CD4-positive, CD25-positive, alpha-beta regulatory T cell (primary cell): Measurements from ENCODE around the gene NOL4L. TPM values are rescaled to one million over a fixed set of nuclear protein-coding genes. Genes with fewer than 3 reads are reported as not detected.

ENCODE experiments used
- ATAC-seq, 2 donors: fragments of 150-1000 bp; cut with Tn5 transposase; one replicate each; pipeline ENCODE4 v1.10.0; 2021; ENCODE audit warnings: low read depth in 2 of 2, moderate number of reproducible peaks in 2 of 2, moderate library complexity in 1 of 2
- DNase-seq, 3 donors: peaks; one replicate each; pipeline versions ENCODE4 v3.0.0 to v3.0.0-alpha.2; 2012 to 2022; ENCODE audit warnings: mixed read lengths in 1 of 3
- H3K27ac ChIP-seq: one replicate; pipeline ENCODE4 v1.7.0; 2013; ENCODE audit warnings: mild to moderate bottlenecking, low read length; ENCODE audit not compliant: insufficient read depth, poor library complexity, severe bottlenecking
- H3K27me3 ChIP-seq: one replicate; pipeline ENCODE4 v1.7.0; 2013; ENCODE audit warnings: low read length; ENCODE audit not compliant: control insufficient read depth, insufficient read depth
- H3K36me3 ChIP-seq: one replicate; pipeline ENCODE4 v1.7.0; 2013; ENCODE audit warnings: mild to moderate bottlenecking, low read length, moderate library complexity; ENCODE audit not compliant: control insufficient read depth, insufficient read depth
- H3K4me1 ChIP-seq: 2 replicates; pipeline ENCODE4 v1.7.0; 2013; ENCODE audit warnings: mild to moderate bottlenecking, low read length; ENCODE audit not compliant: insufficient read depth, control insufficient read depth, poor library complexity, severe bottlenecking
- H3K4me3 ChIP-seq: one replicate; pipeline ENCODE4 v1.7.0; 2013; ENCODE audit warnings: low read depth, mild to moderate bottlenecking, low read length, moderate library complexity
- H3K9me3 ChIP-seq, 2 experiments: 1 replicate in 1 of 2; 2 replicates in 1 of 2; pipeline ENCODE4 v1.7.0; 2013; ENCODE audit warnings: low read length in 2 of 2, mild to moderate bottlenecking in 1 of 2, moderate library complexity in 1 of 2; ENCODE audit not compliant: control insufficient read depth in 2 of 2
- H3K27ac Mint-ChIP-seq, 3 donors: one replicate each; pipeline ENCODE4 v1.8.0; 2020 to 2022; ENCODE audit warnings: mild to moderate bottlenecking in 3 of 3, mixed read lengths in 3 of 3, moderate library complexity in 2 of 3
- H3K27me3 Mint-ChIP-seq: one replicate; pipeline ENCODE4 v1.8.0; 2022; ENCODE audit warnings: mild to moderate bottlenecking, mixed read lengths
- H3K36me3 Mint-ChIP-seq: one replicate; pipeline ENCODE4 v1.8.0; 2020; ENCODE audit warnings: mixed read lengths
- H3K4me1 Mint-ChIP-seq, 4 donors: one replicate each; pipeline ENCODE4 v1.8.0; 2020 to 2022; ENCODE audit warnings: mixed read lengths in 4 of 4, mild to moderate bottlenecking in 1 of 4
- H3K4me3 Mint-ChIP-seq, 4 donors: one replicate each; pipeline ENCODE4 v1.8.0; 2020 to 2022; ENCODE audit warnings: mild to moderate bottlenecking in 4 of 4, mixed read lengths in 4 of 4, moderate library complexity in 3 of 4
- H3K9me3 Mint-ChIP-seq, 7 donors: one replicate each; pipeline ENCODE4 v1.8.0; 2020 to 2022; ENCODE audit warnings: mixed read lengths in 7 of 7, mild to moderate bottlenecking in 3 of 7, moderate library complexity in 2 of 7
- polyA plus RNA-seq, 4 donors: library from polyadenylated mRNA; unstranded; fragments of 300-500 nt; fragmentation: Illumina TruSeq; gene quantifications; one replicate each; pipeline ENCODE4 v1.2.3, GENCODE V29; 2021
- total RNA-seq: library from RNA; stranded (reverse); gene quantifications from one replicate; pipeline ENCODE4 v1.2.3, GENCODE V29; 2022

Gene NOL4L
- total and polyA plus RNA-seq, 5 donors from 2014 or later, result 7.1 to 84.8 (median 10.8) TPM

GRCh38 chr20:32626859-32627636 lies 41.9 kb upstream of the NOL4L start:
- H3K36me3 ChIP-seq, result no peaks in the 10 kb centered on the region
- H3K9me3 Mint-ChIP-seq, result peaks cover 0 to 1% (median 0%) of the 10 kb centered on the region in 7 donors
- H3K4me3 ChIP-seq, result no peak overlapping the region
- H3K27ac ChIP-seq, result no peak overlapping the region
- DNase-seq, result peak in 2 of 3 donors; percentile 14 to 35
- no peaks in the 10 kb centered on the region for H3K27me3 ChIP-seq
- no peak overlapping the region for H3K27ac Mint-ChIP-seq
- peaks cover 0 to 22% (median 3%) of the 10 kb centered on the region in 4 donors for H3K4me1 Mint-ChIP-seq
- H3K4me1 ChIP-seq, result peaks cover 13% of the 10 kb centered on the region
- peaks cover 8% of the 10 kb centered on the region for H3K27me3 Mint-ChIP-seq
- H3K4me3 Mint-ChIP-seq, result peak overlapping the region in 2 of 4 donors; percentile 27 to 68
- H3K36me3 Mint-ChIP-seq, result no peaks in the 10 kb centered on the region
- no peaks in the 10 kb centered on the region for H3K9me3 ChIP-seq
- ATAC-seq, result peak; percentile 30 to 58

GRCh38 chr20:32626407-32626806 lies 41.3 kb upstream of the NOL4L start:
- no peak overlapping the region for H3K4me3 Mint-ChIP-seq

GRCh38 chr20:32625996-32626395 lies 40.9 kb upstream of the NOL4L start:
- no peak overlapping the region for H3K27ac ChIP-seq
- Mint-ChIP-seq H3K36me3 (no peaks in the 10 kb centered on the region), H3K27me3 (peaks cover 8% of the 10 kb centered on the region), H3K4me1 (peaks cover 0 to 22% (median 0%) of the 10 kb centered on the region in 4 donors), H3K27ac (peak overlapping the region in 1 of 3 donors; percentile 90), H3K9me3 (peaks cover 0 to 1% (median 0%) of the 10 kb centered on the region in 7 donors), H3K4me3 (no peak overlapping the region)
- H3K9me3 ChIP-seq, result no peaks in the 10 kb centered on the region
- ATAC-seq (no peak), DNase-seq (no peak)
- no peaks in the 10 kb centered on the region for H3K27me3 ChIP-seq
- H3K4me1 ChIP-seq, result peaks cover 13% of the 10 kb centered on the region
- H3K4me3 ChIP-seq, result no peak overlapping the region
- no peaks in the 10 kb centered on the region for H3K36me3 ChIP-seq

More at GRCh38 chr20:32626407-32626806, 41.3 kb upstream of the NOL4L start:
- Histone ChIP-seq H3K4me3 (no peak overlapping the region), H3K9me3 (no peaks in the 10 kb centered on the region), H3K4me1 (peaks cover 13% of the 10 kb centered on the region), H3K27ac (no peak overlapping the region), H3K27me3 (no peaks in the 10 kb centered on the region), H3K36me3 (no peaks in the 10 kb centered on the region)
- Mint-ChIP-seq H3K27me3 (peaks cover 8% of the 10 kb centered on the region), H3K27ac (no peak overlapping the region), H3K4me1 (peaks cover 0 to 22% (median 2%) of the 10 kb centered on the region in 4 donors), H3K9me3 (peaks cover 0 to 1% (median 0%) of the 10 kb centered on the region in 7 donors), H3K36me3 (no peaks in the 10 kb centered on the region)
- no peak for ATAC-seq
- no peak for DNase-seq

GRCh38 chr20:32624687-32625345 lies 39.7 kb upstream of the NOL4L start:
- peaks cover 0 to 22% (median 0%) of the 10 kb centered on the region in 4 donors for H3K4me1 Mint-ChIP-seq
- no peak overlapping the region for H3K4me3 ChIP-seq
- H3K9me3 ChIP-seq, result no peaks in the 10 kb centered on the region
- no peak overlapping the region for H3K27ac ChIP-seq
- H3K4me1 ChIP-seq, result peaks cover 13% of the 10 kb centered on the region
- peaks cover 0 to 1% (median 0%) of the 10 kb centered on the region in 7 donors for H3K9me3 Mint-ChIP-seq
- DNase-seq, result no peak
- no peaks in the 10 kb centered on the region for H3K36me3 ChIP-seq
- no peak overlapping the region for H3K4me3 Mint-ChIP-seq
- peaks cover 8% of the 10 kb centered on the region for H3K27me3 Mint-ChIP-seq
- H3K27ac Mint-ChIP-seq, result peak overlapping the region in 1 of 3 donors; percentile 50
- H3K27me3 ChIP-seq, result no peaks in the 10 kb centered on the region
- ATAC-seq, result no peak
- H3K36me3 Mint-ChIP-seq, result no peaks in the 10 kb centered on the region

- no peak for ATAC-seq
- H3K9me3 Mint-ChIP-seq, result no peaks in the 10 kb centered on the region
- peaks cover 4% of the 10 kb centered on the region for H3K27me3 Mint-ChIP-seq
- no peaks in the 10 kb centered on the region for H3K36me3 Mint-ChIP-seq
- H3K27me3 ChIP-seq, result no peaks in the 10 kb centered on the region
- peak overlapping the region in 1 of 3 donors; percentile 84 for H3K27ac Mint-ChIP-seq
- H3K27ac ChIP-seq, result no peak overlapping the region
- no peak overlapping the region for H3K4me3 ChIP-seq
- no peaks in the 10 kb centered on the region for H3K9me3 ChIP-seq
- H3K4me1 ChIP-seq, result peaks cover 13% of the 10 kb centered on the region
- DNase-seq, result no peak
- H3K36me3 ChIP-seq, result no peaks in the 10 kb centered on the region
- H3K4me1 Mint-ChIP-seq, result peaks cover 0 to 21% (median 0%) of the 10 kb centered on the region in 4 donors
- H3K4me3 Mint-ChIP-seq, result no peak overlapping the region
Measured at GRCh38 chr20:32623667-32624157, 38.6 kb upstream of the NOL4L start.

GRCh38 chr20:32622585-32623468 lies 37.7 kb upstream of the NOL4L start:
- Histone ChIP-seq H3K4me1 (peaks cover 11% of the 10 kb centered on the region), H3K27ac (no peak overlapping the region), H3K4me3 (no peak overlapping the region), H3K27me3 (no peaks in the 10 kb centered on the region), H3K9me3 (no peaks in the 10 kb centered on the region), H3K36me3 (no peaks in the 10 kb centered on the region)
- H3K27me3 Mint-ChIP-seq, result peaks cover 4% of the 10 kb centered on the region
- H3K36me3 Mint-ChIP-seq, result no peaks in the 10 kb centered on the region
- DNase-seq (no peak), ATAC-seq (no peak)
- no peak overlapping the region for H3K4me3 Mint-ChIP-seq
- H3K27ac Mint-ChIP-seq, result no peak overlapping the region
- peaks cover 0 to 17% (median 0%) of the 10 kb centered on the region in 4 donors for H3K4me1 Mint-ChIP-seq
- H3K9me3 Mint-ChIP-seq, result no peaks in the 10 kb centered on the region

GRCh38 chr20:32621891-32622584 lies 36.9 kb upstream of the NOL4L start:
- peaks cover 4% of the 10 kb centered on the region for H3K27me3 Mint-ChIP-seq
- H3K36me3 Mint-ChIP-seq, result no peaks in the 10 kb centered on the region
- DNase-seq (no peak), ATAC-seq (no peak)
- no peaks in the 10 kb centered on the region for H3K9me3 Mint-ChIP-seq
- Histone ChIP-seq H3K9me3 (no peaks in the 10 kb centered on the region), H3K4me3 (no peak overlapping the region), H3K27me3 (no peaks in the 10 kb centered on the region), H3K36me3 (no peaks in the 10 kb centered on the region), H3K4me1 (peaks cover 3% of the 10 kb centered on the region), H3K27ac (no peak overlapping the region)
- H3K27ac Mint-ChIP-seq, result peak overlapping the region in 1 of 3 donors; percentile 63
- H3K4me1 Mint-ChIP-seq, result peaks cover 0 to 11% (median under 1%) of the 10 kb centered on the region in 4 donors
- H3K4me3 Mint-ChIP-seq, result no peak overlapping the region
